ENCODE results near the gene DAZAP2. TPM values are rescaled to one million over a fixed set of nuclear protein-coding genes. Genes with fewer than 3 reads are reported as not detected.

DAZAP2 gene
- 100 to 1,000 TPM; 172 to 424 (median 256) TPM for total RNA-seq

GRCh38 chr12:51238510-51239334, at the start of gene DAZAP2:
Gene DAZAP2, plus strand, starts transcription at chr12:51238826. Its CDS starts 82 bp downstream, at chr12:51238908.
- TF ChIP-seq POLR2A (IDR thresholded peaks at IDR 0.05): peak in 1 of 2 donors; percentile 96
- TF ChIP-seq, protein P1, sequence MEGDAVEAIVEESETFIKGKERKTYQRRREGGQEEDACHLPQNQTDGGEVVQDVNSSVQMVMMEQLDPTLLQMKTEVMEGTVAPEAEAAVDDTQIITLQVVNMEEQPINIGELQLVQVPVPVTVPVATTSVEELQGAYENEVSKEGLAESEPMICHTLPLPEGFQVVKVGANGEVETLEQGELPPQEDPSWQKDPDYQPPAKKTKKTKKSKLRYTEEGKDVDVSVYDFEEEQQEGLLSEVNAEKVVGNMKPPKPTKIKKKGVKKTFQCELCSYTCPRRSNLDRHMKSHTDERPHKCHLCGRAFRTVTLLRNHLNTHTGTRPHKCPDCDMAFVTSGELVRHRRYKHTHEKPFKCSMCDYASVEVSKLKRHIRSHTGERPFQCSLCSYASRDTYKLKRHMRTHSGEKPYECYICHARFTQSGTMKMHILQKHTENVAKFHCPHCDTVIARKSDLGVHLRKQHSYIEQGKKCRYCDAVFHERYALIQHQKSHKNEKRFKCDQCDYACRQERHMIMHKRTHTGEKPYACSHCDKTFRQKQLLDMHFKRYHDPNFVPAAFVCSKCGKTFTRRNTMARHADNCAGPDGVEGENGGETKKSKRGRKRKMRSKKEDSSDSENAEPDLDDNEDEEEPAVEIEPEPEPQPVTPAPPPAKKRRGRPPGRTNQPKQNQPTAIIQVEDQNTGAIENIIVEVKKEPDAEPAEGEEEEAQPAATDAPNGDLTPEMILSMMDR (IDR thresholded peaks at IDR 0.05): peak in 1 of 3 donors; percentile 18
- DNase-seq (ENCODE audit: low spot score in 2 of 2): peak; percentile 94 to 99
- WGBS, 2 donors: 0 to 1% methylated on average over 64 to 69 of the region's 70 CpGs
- intact Hi-C loops (cut with DNase I; ENCODE audit: low total_unique reads): no loop called here
- H3K4me3 ChIP-seq (ENCODE audit: low read depth, poor library complexity, severe bottlenecking): peak within 1 kb of the TSS; percentile 83

- 87 to 89% methylated on average over 14 of the region's 14 CpGs for WGBS, 2 donors
- DNase-seq (ENCODE audit: low spot score in 2 of 2): no peak
- TF ChIP-seq, protein P1 (IDR thresholded peaks at IDR 0.05): no peak
- TF ChIP-seq POLR2A (IDR thresholded peaks at IDR 0.05): no peak
- intact Hi-C loops (cut with DNase I; ENCODE audit: low total_unique reads): no loop called here
- no peak overlapping the region for H3K4me3 ChIP-seq (ENCODE audit: low read depth, poor library complexity, severe bottlenecking)
These were observed 48.8 kb upstream of the DAZAP2 start for GRCh38 chr12:51189790-51190355.

DNA sequence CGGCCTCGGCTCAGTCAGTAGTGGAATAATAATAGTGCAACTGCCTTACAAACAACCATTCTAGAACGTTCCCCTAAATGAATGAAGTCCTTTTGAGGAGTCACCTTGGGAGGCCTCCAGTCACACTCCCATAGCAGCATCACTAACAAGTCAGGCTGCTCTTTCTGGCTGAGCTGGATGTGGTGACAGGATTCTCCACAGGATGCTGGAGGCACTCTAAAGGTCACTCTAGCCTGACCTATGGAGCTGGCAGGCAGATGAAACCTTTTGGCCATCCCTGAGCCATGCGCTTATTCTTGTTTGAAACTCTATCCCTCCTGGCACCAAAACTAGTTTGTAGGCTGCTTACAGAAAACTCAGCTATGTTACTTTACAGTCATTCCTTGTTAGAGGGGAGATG, 47.8 kb upstream of the DAZAP2 start:
- DNase-seq (ENCODE audit: low spot score in 2 of 2): no peak
- TF ChIP-seq, protein P1 (IDR thresholded peaks at IDR 0.05): no peak
- TF ChIP-seq POLR2A (IDR thresholded peaks at IDR 0.05): no peak
- H3K4me3 ChIP-seq (ENCODE audit: low read depth, poor library complexity, severe bottlenecking): no peak overlapping the region
- 80 to 86% methylated on average over 4 of the region's 4 CpGs for WGBS, 2 donors
- intact Hi-C loops (cut with DNase I; ENCODE audit: low total_unique reads): no loop called here

DNA sequence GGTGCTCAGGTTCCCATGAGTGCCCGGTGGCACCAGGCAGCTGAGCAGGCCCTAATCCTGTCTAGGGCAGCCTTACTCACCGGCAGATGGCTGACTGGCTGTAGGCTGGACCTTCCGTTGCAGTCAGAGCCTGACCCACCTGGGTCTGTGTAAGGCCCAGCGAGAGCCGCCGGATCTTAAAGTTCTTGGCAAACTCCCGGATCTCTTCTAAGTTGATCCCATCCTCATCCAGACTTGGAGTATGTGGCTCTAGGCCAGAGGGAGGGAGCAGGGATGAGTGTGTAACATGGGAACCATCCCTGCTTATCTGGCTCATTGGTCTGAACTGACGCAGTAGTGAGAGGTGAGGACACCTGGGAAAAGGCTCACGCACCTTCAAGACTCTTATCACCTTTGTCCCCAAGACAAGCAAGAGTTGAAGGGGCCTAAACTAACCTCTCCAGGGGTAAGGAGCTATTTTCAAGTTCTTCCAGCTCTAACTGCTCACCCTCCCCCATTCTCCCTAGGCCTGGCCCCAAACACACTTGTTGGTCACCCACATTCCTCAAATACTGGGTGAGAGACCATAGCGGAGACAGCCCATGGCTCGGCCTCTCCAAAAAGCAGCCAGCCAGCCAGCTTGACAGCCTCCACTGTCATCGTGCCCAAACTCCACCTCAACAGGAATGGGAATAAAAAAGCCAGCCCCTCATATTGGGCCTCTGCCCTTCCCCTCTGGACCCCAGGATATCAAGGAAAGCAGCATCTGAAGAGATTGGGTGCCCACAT, 46.9 kb upstream of the DAZAP2 start:
- 91 to 94% methylated on average over 12 of the region's 12 CpGs for WGBS, 2 donors
- intact Hi-C loops (cut with DNase I; ENCODE audit: low total_unique reads): no loop called here
- no peak overlapping the region for H3K4me3 ChIP-seq (ENCODE audit: low read depth, poor library complexity, severe bottlenecking)
- TF ChIP-seq, protein P1 (IDR thresholded peaks at IDR 0.05): no peak
- no peak for TF ChIP-seq POLR2A (IDR thresholded peaks at IDR 0.05)
- DNase-seq (ENCODE audit: low spot score in 2 of 2): no peak

DNA sequence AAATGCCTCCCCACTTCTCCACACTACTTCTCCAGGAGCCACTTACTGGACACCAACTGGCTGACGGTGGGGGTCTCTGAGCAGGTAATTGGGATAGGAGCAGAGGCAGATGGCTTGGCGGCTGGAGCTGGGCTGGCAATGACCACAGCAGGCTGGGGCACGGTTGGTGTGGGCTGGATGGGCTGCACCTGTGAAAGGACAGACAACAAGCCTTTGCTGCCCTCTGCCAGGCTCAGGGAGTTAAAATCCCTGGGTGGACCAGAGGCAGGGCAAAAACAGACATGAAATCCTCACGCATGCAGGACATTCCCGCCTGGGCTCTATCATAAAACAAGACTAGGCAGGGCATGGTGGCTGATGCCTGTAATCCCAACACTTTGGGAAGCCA, 46.3 kb upstream of the DAZAP2 start:
- intact Hi-C loops (cut with DNase I; ENCODE audit: low total_unique reads): no loop called here
- 89 to 93% methylated on average over 5 of the region's 5 CpGs for WGBS, 2 donors

More for the DNA sequence above, 46.3 kb upstream of the DAZAP2 start:
- TF ChIP-seq, protein P1 (IDR thresholded peaks at IDR 0.05): no peak
- TF ChIP-seq POLR2A (IDR thresholded peaks at IDR 0.05): no peak
- DNase-seq (ENCODE audit: low spot score in 2 of 2): no peak
- no peak overlapping the region for H3K4me3 ChIP-seq (ENCODE audit: low read depth, poor library complexity, severe bottlenecking)
